ENCODE data around the gene TRIM7. TPM values are rescaled to one million over a fixed set of nuclear protein-coding genes. Genes with fewer than 3 reads are reported as not detected.
"Not testable (repeated sequence)": the region's sequence is repeated elsewhere in the genome, so short reads cannot be mapped to it uniquely, and the experiment has no call there.

TRIM7 gene
- total RNA-seq, 3 donors from 2014 or later: 0.18 to 2.1 (median 0.99) TPM

DNA sequence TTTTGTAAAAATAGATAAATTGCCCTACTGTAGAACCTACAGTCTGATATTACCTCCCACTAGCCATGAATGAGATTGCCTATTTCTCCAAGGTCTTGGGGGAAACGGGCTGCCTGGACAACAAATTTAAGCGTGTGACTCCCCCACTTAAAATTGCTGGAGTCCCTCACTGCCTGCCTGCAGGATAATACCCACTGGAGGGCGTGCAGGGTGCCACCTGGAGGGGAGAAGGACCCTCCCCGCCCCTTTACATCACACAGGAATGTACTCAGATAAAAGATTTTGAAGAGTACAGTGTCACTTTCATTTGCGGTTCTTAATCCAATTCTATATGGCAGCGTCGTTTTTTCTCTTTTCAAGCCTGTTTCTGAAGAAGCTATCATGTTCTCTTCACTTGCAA, 6.2 kb upstream of the TRIM7 start:
- H3K4me1 Mint-ChIP-seq (ENCODE audit: low read depth): peaks cover 21% of the 10 kb centered on the region
- no peak for ATAC-seq
- H3K4me3 Mint-ChIP-seq: no peak overlapping the region

DNA sequence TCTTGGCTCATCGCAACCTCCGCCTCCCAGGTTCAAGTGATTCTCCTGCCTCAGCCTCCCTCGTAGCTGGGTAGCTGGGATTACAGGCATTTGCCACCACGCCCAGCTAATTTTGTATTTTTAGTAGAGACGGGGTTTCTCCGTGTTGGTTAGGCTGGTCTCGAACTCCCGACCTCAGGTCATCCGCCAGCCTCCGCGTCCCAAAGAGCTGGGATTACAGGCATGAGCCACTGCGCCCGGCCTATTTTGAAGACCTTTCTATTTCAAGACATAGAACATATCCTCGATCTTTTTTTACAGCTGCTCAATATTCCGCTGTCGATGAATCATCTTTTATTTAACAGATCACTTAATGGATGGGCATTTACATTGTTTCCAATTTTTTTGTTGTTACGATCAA, 5.7 kb upstream of the TRIM7 start:
- peaks cover 25% of the 10 kb centered on the region for H3K4me1 Mint-ChIP-seq (ENCODE audit: low read depth)
- not testable (repeated sequence) for DNase-seq; H3K4me3 Mint-ChIP-seq; H3K36me3 Mint-ChIP-seq (ENCODE audit: insufficient read depth); H3K9me3 Mint-ChIP-seq; ATAC-seq
- H3K27me3 Mint-ChIP-seq (ENCODE audit: low read depth): peaks cover 13% of the 10 kb centered on the region

More for the DNA sequence above, 6.2 kb upstream of the TRIM7 start:
- Mint-ChIP-seq H3K27me3 (ENCODE audit: low read depth) (peaks cover 8% of the 10 kb centered on the region), H3K9me3 (peaks cover 5% of the 10 kb centered on the region), H3K36me3 (ENCODE audit: insufficient read depth) (no peaks in the 10 kb centered on the region)
- DNase-seq: no peak

DNA sequence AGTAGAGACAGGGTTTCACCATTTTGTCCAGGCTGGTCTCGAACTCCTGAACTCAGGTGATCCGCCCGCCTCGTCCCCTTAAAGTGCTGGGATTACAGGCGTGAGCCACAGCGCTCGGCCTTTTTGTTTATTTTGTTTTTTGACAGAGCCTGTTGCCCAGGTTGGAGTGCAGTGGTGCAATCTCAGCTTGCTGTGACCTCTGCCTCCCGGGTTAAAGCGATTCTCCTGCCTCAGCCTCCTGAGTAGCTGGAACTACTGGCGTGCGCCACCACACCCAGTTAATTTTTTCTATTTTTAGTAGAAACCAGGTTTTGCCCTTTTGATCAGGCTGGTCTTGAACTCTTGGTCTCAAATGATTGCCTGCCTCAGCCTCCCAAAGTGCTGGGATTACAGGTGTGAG, 5.2 kb upstream of the TRIM7 start:
- Mint-ChIP-seq H3K4me1 (ENCODE audit: low read depth) (peaks cover 27% of the 10 kb centered on the region), H3K27me3 (ENCODE audit: low read depth) (peaks cover 15% of the 10 kb centered on the region)
- H3K9me3 Mint-ChIP-seq; H3K36me3 Mint-ChIP-seq (ENCODE audit: insufficient read depth); ATAC-seq; H3K4me3 Mint-ChIP-seq; DNase-seq: not testable (repeated sequence)

DNA sequence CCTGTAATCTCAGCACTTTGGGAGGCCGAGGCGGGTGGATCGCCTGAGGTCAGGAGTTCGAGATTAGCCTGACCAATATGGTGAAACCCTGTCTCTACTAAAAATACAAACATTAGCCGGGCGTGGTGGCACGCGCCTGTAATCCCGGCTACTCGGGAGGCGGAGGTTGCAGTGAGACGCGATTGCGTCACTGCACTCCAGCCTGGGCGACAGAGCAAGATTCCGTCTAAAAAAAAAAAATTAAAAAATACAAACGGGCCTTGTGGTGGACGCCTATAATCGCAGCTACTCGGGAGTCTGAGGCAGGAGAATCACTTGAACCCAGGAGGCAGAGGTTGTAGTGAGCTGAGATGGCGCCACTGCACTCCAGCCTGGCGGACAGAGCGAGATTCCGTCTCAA, 4.0 kb upstream of the TRIM7 start:
- H3K9me3 Mint-ChIP-seq; DNase-seq; ATAC-seq; H3K36me3 Mint-ChIP-seq (ENCODE audit: insufficient read depth); H3K4me3 Mint-ChIP-seq: not testable (repeated sequence)
- H3K4me1 Mint-ChIP-seq (ENCODE audit: low read depth): peaks cover 28% of the 10 kb centered on the region
- H3K27me3 Mint-ChIP-seq (ENCODE audit: low read depth): peaks cover 18% of the 10 kb centered on the region

DNA sequence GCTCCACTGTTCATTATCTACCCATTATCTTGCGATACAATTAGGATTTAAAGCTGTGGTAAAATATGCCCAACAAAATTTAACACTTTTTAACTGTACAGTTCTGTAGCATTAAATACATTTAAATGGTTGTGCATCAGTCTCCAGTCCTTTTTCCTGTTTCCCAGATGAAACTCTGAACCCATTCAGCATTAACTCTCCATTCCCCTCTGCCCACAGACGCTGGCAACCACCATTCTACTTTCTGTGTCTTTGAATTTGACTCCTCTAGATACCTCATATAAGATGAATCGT, 2.9 kb upstream of the TRIM7 start:
- no peak for ATAC-seq
- H3K36me3 Mint-ChIP-seq (ENCODE audit: insufficient read depth): no peaks in the 10 kb centered on the region

DNA sequence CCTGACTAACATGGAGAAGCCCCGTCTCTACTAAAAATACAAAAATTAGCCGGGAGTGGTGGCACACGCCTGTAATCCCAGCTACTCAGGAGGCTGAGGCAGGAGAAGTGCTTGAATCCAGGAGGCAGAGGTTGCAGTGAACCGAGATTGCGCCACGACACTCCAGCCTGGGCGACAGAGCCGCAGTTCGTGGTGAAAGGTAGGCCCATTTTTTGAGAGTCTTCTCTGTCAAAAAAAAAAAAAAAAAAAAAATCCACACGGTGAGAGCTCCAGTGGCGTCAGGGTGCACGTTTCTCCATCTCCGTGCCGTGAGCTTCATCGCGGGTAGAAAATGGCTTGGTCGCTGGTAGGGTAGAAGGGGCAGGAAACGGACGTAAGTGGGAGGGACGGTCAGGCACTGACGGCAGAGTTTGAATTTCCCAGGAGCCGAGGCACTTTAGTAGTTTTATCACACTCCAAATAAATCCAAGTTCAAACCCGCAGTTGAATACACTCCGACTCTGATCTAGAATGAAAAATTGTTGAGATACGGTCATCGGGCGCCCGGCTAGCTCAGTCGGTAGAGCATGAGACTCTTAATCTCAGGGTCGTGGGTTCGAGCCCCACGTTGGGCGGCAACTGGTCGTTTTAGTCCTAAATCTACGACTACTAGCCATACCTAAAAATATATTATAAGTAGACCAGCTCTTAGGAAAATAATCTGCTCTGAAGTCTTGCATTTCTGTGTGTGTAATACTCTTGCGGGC, 2.4 kb upstream of the TRIM7 start:
- Mint-ChIP-seq H3K36me3 (ENCODE audit: insufficient read depth) (no peaks in the 10 kb centered on the region), H3K9me3 (peaks cover 5% of the 10 kb centered on the region), H3K4me3 (peak overlapping the region; percentile 89), H3K27me3 (ENCODE audit: low read depth) (peaks cover 21% of the 10 kb centered on the region), H3K4me1 (ENCODE audit: low read depth) (peaks cover 30% of the 10 kb centered on the region)
- peak; percentile 45 to 50 for ATAC-seq
- DNase-seq: peak; percentile 81

More for the DNA sequence above, 2.9 kb upstream of the TRIM7 start:
- H3K27me3 Mint-ChIP-seq (ENCODE audit: low read depth): peaks cover 21% of the 10 kb centered on the region
- peaks cover 30% of the 10 kb centered on the region for H3K4me1 Mint-ChIP-seq (ENCODE audit: low read depth)
- peak overlapping the region; percentile 89 for H3K4me3 Mint-ChIP-seq
- no peak for DNase-seq
- H3K9me3 Mint-ChIP-seq: peaks cover 5% of the 10 kb centered on the region

DNA sequence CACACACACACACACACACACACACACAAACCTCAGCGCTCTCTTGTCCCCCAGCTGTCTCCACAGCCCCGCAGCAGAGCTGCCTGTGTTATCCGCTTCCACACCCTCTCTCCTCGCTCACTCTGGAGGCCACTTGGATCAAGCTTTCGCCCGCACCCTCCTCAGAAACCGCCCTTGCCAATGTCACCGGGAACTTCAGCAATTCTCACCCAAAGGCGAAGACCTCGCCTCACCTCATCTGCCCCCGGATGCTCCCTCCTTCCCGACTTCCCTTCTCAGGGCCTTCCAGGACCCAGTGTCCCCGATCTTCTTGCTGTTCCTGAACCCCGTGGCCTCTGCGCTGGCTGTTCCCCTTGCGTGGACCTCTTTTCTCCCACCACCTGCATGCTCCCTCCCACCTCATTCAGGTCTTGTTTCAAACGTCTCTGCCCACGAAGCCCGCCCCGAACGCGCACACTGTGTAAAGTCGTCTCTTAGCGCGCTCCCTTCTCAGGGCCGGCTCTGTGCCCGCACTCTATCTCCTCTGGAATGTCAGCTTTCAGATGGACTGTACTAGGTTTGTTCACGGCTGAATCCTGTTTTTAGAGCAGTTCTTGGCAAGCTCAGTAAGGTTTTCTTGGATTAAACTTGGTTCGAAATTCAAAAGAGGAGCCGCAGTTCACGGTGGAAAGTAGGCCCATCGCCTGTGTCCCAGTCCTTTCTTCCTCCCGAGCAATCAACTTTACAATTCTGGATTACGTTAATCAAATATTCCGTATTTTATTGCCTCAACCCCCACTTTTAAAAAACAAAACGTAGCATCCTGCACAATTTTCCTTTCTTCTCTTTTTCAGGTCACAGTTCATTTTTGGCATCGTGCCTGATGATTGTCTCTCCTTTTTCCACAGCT, 1.0 kb upstream of the TRIM7 start:
- H3K9me3 Mint-ChIP-seq: peaks cover 5% of the 10 kb centered on the region

DNA sequence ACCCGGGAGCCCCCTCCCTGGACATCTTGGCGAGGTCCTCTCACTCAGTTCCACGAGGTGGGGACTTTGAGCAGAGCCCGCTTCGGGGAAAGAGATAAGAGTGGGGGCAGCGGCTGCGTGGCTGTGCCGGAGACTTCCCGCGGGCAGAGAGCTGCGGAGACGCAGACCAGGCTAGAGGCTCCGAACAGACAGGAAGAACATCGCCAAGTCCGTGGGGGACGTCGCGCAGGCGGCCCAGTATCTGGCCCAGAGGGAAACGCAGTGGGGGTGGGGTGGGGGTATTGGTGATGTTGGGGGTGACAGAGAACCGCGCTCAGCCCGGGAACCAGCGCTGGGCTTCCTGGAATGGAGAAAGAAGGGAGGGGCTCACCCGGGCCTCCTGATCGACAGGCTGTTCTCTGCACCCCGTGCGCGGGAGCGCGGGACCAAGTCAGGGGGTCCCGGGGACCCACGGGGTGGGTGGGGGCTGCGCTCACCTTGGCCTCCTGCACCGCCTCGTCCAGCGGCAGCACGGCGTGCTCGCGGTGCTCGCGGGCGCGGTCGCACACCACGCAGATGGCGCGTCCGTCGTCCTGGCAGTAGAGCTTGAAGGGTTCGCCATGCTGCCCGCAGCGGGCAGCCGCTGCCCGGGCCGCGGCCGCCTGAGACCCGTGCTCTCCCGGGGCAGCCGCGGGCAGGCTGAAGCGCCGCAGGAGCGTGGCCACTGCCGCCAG, 727 bp downstream of the TRIM7 start:
- Mint-ChIP-seq H3K9me3 (peaks cover 5% of the 10 kb centered on the region), H3K4me3 (peak overlapping the region; percentile 83), H3K4me1 (ENCODE audit: low read depth) (peaks cover 28% of the 10 kb centered on the region), H3K27me3 (ENCODE audit: low read depth) (peaks cover 21% of the 10 kb centered on the region), H3K36me3 (ENCODE audit: insufficient read depth) (no peaks in the 10 kb centered on the region)
- ATAC-seq (peak in 1 of 2 donors; percentile 4), DNase-seq (no peak)

More for the DNA sequence above, 1.0 kb upstream of the TRIM7 start:
- no peaks in the 10 kb centered on the region for H3K36me3 Mint-ChIP-seq (ENCODE audit: insufficient read depth)
- H3K4me3 Mint-ChIP-seq: peak overlapping the region; percentile 89
- ATAC-seq (no peak), DNase-seq (no peak)
- H3K4me1 Mint-ChIP-seq (ENCODE audit: low read depth): peaks cover 28% of the 10 kb centered on the region
- H3K27me3 Mint-ChIP-seq (ENCODE audit: low read depth): peaks cover 21% of the 10 kb centered on the region

DNA sequence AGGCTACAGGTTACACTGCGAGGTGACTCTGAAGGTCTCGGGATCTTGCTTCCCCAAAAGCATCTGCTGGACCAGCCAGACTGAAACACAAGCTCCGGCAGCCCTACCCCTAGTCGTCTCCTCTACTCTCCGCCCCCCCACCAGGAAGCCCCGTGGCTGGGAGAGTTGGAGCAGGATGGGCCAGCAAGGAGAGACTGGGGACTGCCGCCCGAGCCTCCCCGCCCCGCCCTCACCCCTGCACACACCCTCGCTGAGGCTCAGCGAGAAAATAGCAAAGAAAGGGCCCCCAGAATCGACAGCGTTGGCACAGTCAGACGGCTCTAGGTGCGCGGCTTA, 1.3 kb downstream of the TRIM7 start:
- Mint-ChIP-seq H3K4me3 (peak overlapping the region; percentile 83), H3K27me3 (ENCODE audit: low read depth) (peaks cover 21% of the 10 kb centered on the region), H3K9me3 (peaks cover 5% of the 10 kb centered on the region), H3K4me1 (ENCODE audit: low read depth) (peaks cover 28% of the 10 kb centered on the region), H3K36me3 (ENCODE audit: insufficient read depth) (no peaks in the 10 kb centered on the region)
- ATAC-seq: peak in 1 of 2 donors; percentile 9
- DNase-seq: no peak

DNA sequence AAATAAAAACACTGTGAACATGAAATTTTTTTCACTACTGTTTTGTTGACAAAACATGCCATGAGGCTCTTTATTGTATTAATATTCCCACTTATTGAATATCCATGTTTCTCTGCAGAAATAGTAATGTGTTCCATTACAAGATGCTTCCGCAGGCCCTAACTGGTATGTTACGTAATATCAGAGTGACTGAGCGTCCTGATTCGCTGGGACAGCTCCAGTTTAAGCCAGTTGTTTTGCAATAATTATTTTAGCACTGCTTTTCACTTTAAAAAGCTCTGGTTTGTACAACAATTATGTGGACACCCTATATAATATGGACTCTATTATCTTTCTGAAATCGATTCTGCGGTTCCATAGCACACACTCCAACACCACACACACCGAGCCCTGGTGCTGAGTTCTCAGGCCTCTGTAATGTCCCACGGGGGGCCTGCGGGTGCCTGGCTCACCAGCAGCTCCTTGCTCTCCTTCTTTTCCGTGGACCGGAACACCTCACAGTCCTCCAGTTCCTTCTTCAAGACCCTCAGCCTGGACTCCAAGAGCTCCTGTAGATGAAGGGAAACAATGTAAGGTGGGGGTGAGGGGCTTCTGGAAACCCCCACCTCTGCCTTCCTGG, 1.8 kb downstream of the TRIM7 start:
- Mint-ChIP-seq H3K4me1 (ENCODE audit: low read depth) (peaks cover 28% of the 10 kb centered on the region), H3K27me3 (ENCODE audit: low read depth) (peaks cover 21% of the 10 kb centered on the region), H3K4me3 (peak overlapping the region; percentile 83), H3K36me3 (ENCODE audit: insufficient read depth) (no peaks in the 10 kb centered on the region), H3K9me3 (peaks cover 3% of the 10 kb centered on the region)
- ATAC-seq (no peak), DNase-seq (no peak)

DNA sequence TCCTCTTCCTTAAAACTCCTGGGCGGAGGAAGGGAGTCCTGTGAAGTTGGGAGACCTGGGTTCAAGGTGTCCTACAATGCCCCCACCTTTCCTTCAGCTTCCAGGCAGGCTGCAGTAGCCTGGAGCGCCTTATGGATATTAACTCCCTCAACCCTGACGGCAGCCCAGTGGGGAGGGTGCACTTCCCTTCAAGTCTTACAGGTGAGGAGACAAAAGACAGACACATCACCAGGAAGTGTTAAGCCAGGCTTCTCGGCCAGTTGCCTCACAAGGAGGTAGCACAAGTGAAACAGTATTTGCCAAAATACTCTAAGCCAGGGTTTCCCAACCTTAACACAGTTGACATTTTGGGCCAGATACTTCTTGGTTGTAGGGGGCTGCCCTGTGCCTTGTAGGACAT, 4.2 kb downstream of the TRIM7 start:
- H3K4me1 Mint-ChIP-seq (ENCODE audit: low read depth): peaks cover 7% of the 10 kb centered on the region
- H3K27me3 Mint-ChIP-seq (ENCODE audit: low read depth): peaks cover 9% of the 10 kb centered on the region
- no peak overlapping the region for H3K4me3 Mint-ChIP-seq
- no peak for DNase-seq
- H3K9me3 Mint-ChIP-seq: no peaks in the 10 kb centered on the region
- no peaks in the 10 kb centered on the region for H3K36me3 Mint-ChIP-seq (ENCODE audit: insufficient read depth)
- ATAC-seq: no peak

DNA sequence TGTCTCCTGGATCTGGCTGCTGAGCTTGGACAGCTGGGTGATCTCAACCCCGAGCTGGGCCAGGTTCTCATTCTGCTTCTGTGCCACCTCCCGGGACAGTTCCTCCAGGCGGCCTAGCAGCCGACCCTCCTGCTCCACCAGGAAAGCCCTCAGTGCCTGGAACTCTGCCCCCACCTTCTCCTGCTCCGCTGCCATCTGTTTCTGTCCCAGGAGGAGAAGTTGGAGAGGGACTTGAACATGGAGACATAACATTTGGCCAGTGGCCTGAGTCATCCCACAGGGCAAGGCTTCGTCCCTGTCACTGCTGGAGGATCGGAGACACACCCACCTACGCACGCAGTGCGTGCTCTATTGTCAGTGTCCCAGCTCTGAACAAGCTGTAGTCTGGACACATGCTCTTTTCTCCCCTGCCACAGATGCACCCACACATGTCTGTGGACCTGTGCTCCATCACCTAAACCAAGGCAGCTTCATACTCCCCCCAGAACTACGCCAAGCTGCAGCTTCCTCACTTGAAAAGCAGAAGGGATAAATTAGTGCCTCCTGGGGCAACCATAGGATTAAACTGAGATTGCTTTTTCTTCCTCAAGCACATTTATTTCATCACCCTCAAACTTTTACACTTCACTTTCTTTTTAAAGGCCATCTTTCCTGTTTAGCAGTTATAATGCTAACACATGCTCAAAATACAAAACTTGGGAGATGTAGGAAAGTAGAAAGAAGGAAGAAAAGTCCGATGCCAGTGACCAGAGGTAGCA, 4.9 kb downstream of the TRIM7 start:
- Mint-ChIP-seq H3K9me3 (no peaks in the 10 kb centered on the region), H3K36me3 (ENCODE audit: insufficient read depth) (no peaks in the 10 kb centered on the region), H3K27me3 (ENCODE audit: low read depth) (peaks cover 5% of the 10 kb centered on the region), H3K4me3 (no peak overlapping the region), H3K4me1 (ENCODE audit: low read depth) (peaks cover 3% of the 10 kb centered on the region)
- DNase-seq (no peak), ATAC-seq (no peak)

DNA sequence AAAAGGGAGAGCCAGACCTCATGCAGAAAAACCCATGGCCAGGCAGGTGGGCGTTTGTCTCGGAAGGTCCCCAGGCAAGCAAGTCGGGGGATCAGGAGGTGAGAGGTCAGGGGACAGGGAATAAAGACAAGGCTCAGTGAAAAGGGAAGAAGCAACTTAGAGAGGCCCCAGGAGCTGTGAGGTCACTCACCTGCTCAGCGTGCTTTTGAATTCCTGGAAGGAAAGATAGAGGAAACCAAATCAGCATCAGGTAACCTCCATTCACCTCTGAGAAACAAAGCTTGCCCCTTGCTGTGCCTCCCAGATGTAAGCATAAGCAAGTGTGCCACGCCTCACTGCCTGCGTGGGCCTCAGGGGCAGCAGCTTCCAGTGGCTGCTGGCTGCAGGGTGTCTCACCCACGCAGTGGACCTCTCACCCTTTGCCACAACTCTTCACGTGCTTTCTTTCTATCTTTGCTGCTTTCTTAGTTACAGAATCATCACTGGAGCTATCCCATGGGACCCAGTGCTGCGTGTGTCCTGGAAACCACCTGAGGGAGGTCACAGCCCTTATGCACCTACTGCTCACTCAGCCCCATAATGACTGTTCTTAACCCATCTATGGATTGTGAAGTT, 6.0 kb downstream of the TRIM7 start:
- Mint-ChIP-seq H3K27me3 (ENCODE audit: low read depth) (peaks cover 3% of the 10 kb centered on the region), H3K9me3 (no peaks in the 10 kb centered on the region), H3K4me1 (ENCODE audit: low read depth) (peaks cover 1% of the 10 kb centered on the region), H3K36me3 (ENCODE audit: insufficient read depth) (no peaks in the 10 kb centered on the region), H3K4me3 (no peak overlapping the region)
- DNase-seq (no peak), ATAC-seq (no peak)
